Measurements from ENCODE around the gene SLX4IP. TPM values are rescaled to one million over a fixed set of nuclear protein-coding genes. Genes with fewer than 3 reads are reported as not detected.
"Not testable (repeated sequence)": the region's sequence is repeated elsewhere in the genome, so short reads cannot be mapped to it uniquely, and the experiment has no call there.

Gene SLX4IP
- total RNA-seq, 1 donor from 2014 or later = 4.6 TPM

GRCh38 chr20:10578607-10579006, 143.5 kb downstream of the SLX4IP start:
- intact Hi-C loops (cut with DNase I) = no loop called here
- DNase-seq (ENCODE audit: low spot score) (no peak), ATAC-seq (no peak)

DNA sequence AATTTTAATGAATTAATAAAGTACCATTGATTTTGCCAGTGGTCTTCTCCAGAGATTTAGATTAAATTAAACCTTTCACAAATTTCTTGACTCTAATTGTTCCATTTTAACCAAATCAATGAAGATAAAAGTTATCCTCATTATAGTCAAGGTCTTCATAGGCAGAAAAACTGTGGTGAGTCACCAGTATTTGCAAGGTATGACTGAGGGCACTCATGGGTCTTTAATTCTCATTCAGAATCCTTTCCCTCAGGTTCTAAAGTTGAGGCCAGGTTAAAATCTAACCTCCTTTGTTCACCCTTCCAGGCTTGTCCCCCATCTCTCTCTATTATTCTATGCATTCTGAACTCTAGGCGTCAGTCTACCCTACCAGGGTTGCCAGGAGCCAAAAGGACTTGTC, 144.8 kb downstream of the SLX4IP start:
- no peak for DNase-seq (ENCODE audit: low spot score)
- ATAC-seq = no peak
- intact Hi-C loops (cut with DNase I) = no loop called here

GRCh38 chr20:10580700-10581099, 145.6 kb downstream of the SLX4IP start:
- no peak for ATAC-seq
- DNase-seq (ENCODE audit: low spot score) = no peak
- intact Hi-C loops (cut with DNase I) = no loop called here

DNA sequence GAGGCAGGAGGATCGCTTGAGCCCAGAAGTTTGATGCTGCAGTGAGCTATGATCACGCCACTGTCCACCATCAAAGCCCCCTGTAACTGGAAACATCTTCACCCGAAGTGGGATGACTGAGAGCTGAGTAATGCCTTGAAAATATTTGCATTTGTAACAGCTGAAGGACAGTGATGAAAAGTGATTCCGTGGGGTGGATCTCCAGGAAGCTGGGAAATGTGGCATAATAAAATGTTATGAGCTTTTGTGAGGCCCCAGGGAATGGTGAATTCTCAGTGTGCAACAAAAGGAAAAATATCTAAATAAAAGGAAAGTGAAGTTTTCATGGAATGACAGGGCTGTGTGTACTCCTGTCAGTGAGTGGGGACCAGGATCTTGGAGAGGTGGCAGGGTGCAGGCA, 146.7 kb downstream of the SLX4IP start:
- DNase-seq (ENCODE audit: low spot score) = no peak
- intact Hi-C loops (cut with DNase I) = no loop called here
- no peak for ATAC-seq

- intact Hi-C loops (cut with DNase I) = no loop called here
- no peak for ATAC-seq
Measured at GRCh38 chr20:10584371-10584770, 149.3 kb downstream of the SLX4IP start.

DNA sequence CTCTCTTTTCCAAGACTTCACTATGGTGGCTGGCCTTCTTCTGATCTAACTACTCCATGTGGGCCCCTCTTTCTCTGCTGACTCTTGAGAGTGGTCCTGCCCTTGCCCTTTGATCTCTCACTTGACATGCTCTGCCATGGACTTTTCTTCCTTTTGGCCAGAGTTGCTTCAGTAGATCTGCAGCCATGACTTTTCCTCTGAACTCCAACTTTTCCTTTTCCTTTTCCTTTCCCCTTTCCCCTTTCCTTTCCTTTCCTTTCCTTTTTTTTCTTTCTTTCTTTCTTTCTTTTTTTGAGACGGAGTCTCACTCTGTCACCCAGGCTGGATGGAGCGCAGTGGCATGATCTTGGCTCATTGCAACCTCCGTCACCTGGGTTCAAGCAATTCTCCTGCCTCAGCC, 150.2 kb downstream of the SLX4IP start:
- DNase-seq (ENCODE audit: low spot score) = no peak
- ATAC-seq = no peak
- intact Hi-C loops (cut with DNase I) = no loop called here

More at GRCh38 chr20:10584371-10584770, 149.3 kb downstream of the SLX4IP start:
- no peak for DNase-seq (ENCODE audit: low spot score)

- ATAC-seq (no peak), DNase-seq (ENCODE audit: low spot score) (no peak)
- intact Hi-C loops (cut with DNase I) = no loop called here
Measured at GRCh38 chr20:10586296-10586695, 151.2 kb downstream of the SLX4IP start.

DNA sequence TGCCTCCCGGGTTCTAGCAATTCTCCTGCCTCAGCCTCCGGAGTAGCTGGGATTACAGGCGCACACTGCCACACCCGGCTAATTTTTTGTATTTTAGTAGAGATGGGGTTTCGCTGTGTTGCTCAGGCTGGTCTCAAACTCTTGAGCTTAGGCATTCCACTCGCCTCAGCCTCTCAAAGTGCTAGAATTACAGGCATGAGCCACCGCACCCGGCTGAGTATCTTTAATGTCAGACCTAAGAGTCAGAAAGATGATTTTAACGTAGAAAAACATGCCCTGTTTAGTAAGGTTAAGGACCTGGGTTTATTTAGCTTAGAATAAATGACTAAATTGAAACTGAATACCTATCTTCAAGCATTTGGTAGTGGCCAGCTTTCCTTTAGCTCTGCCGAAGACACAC, 155.3 kb downstream of the SLX4IP start:
- DNase-seq (ENCODE audit: low spot score); intact Hi-C loops (cut with DNase I); ATAC-seq: not testable (repeated sequence)

DNA sequence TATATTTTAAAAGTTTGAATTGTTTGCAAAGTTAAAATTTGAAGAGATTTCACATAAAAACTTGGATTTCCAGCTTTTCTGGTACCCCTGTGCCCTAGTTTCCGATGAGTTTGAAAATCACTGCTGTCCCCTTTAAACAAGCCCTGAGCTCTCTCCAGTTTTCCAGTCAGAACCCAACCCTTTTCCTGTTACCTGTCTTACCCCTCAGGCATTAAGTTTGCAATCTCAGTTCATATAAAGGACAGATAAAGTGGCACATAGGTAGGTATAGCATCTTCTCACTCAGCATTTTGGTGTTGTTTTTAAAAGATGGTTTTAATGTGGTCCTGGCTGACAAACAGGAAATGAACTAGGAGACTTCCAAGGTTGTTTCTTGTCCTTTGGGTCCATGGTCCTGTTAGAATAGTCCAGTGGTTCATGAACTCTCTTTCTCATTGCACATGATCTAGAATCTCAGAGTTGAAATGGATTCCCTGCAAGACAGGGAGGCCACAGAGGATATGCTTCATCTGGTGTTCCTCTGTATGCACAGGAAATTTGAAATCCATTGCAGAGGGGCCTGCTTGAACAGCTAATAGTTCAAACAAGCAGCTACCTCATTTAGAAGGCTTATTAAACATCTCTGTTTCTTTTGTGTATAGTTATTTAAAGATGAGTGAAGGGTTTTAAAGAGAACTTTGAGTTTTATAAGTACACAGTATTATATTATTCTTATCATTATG, 156.0 kb downstream of the SLX4IP start:
- intact Hi-C loops (cut with DNase I) = no loop called here
- no peak for DNase-seq (ENCODE audit: low spot score)
- peak; percentile 7 for ATAC-seq

- DNase-seq (ENCODE audit: low spot score) (no peak), ATAC-seq (peak; percentile 76)
- intact Hi-C loops (cut with DNase I) = no loop called here
Measured at GRCh38 chr20:10591946-10592521, 156.9 kb downstream of the SLX4IP start.

DNA sequence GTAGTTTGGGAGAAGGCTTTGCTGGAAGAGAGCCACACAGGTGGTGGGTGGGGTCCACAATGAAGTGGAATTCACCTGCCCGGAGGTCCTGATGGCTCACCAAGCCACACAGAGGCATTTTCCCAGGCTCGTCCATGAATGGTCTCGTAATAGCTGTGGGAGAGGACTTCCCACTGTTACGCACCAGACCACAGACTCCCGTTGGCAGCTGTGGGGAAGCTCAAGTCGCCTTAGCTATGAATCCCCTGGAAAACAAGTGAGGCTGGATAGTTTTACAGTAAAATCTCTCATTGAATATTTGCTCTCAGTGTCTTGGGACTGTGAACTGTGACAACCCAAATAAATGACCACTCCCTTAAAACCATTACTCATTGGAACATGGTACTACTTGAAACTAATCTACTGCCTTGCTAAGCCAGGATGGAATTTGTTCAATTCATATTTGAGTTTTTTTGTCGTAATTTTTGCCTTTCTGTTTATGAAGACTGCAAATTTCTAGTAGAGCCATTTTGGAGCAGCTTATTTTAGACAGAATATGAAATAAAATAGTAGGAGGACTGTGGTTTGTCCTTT, 159.3 kb downstream of the SLX4IP start:
- ATAC-seq (no peak), DNase-seq (ENCODE audit: low spot score) (no peak)
- intact Hi-C loops (cut with DNase I) = no loop called here

GRCh38 chr20:10595266-10595665, 160.2 kb downstream of the SLX4IP start:
- DNase-seq (ENCODE audit: low spot score) (no peak), ATAC-seq (no peak)
- intact Hi-C loops (cut with DNase I) = no loop called here

DNA sequence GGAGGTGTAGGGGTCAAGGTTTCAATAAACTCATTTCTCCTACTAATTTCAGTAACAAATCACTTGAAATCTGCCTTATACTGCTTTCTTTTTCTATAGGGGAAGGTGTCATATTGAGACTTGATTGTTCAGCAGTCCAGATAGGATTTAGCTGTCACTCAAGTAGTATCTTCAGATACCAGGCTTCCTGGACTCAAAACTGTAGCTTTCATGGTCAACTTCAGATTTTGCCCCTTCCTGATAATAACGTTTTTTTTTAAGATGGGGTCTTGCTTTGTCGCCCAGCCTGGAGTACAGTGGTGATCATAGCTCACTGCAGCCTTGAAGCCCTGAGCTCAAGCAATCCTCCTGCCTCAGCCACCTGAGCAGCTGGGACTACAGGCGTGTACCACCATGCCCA, 160.9 kb downstream of the SLX4IP start:
- intact Hi-C loops (cut with DNase I) = no loop called here
- no peak for ATAC-seq
- DNase-seq (ENCODE audit: low spot score) = no peak

DNA sequence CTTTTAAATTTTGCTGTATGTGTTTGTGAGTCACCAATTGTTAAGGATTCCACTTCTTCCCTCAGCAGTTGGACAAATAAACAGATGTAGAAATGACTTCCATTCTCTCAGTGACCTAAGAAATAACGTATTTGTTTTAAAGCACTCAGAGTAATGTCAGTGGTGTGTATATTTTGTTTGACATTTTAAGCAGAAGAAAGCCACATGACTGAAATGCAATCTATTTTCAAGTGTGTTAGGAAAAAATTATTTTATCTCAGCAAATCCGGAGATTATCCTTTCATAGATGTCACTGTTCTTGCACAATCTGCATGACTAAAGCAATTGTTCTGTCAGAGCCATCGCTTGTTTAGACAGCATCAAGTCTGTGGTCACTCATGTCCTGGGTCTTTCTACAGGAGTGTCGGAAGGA, 161.6 kb downstream of the SLX4IP start:
- ATAC-seq = peak; percentile 86
- no peak for DNase-seq (ENCODE audit: low spot score)
- intact Hi-C loops (cut with DNase I) = no loop called here

DNA sequence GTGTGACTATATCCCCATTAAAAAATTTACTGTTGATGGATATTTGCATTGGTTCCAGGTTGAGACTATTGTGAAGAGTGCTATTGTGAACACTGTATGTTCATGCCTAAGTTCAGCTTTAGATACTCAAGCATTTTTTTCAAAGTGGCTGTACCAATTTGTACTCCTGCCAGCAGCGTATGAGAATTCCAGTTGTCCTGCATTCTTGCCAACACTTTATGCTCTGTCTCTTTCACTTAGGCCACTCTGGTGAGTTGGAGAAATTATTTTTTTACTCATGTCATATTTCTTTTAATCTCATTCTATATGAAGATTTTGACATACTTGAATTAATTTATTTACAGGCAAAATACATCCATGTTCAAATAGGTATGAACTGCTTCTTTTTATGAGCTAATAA, 162.5 kb downstream of the SLX4IP start:
- intact Hi-C loops (cut with DNase I) = no loop called here
- ATAC-seq = no peak

GRCh38 chr20:10602221-10602871, 167.2 kb downstream of the SLX4IP start:
- intact Hi-C loops (cut with DNase I) = no loop called here
- ATAC-seq (no peak), DNase-seq (ENCODE audit: low spot score) (no peak)

More for the DNA sequence above, 162.5 kb downstream of the SLX4IP start:
- no peak for DNase-seq (ENCODE audit: low spot score)

- intact Hi-C loops (cut with DNase I) = no loop called here
- DNase-seq (ENCODE audit: low spot score) (no peak), ATAC-seq (no peak)
Measured at GRCh38 chr20:10603378-10603777, 168.3 kb downstream of the SLX4IP start.

- intact Hi-C loops (cut with DNase I) = no loop called here
- DNase-seq (ENCODE audit: low spot score) = peak; percentile 67
- peak; percentile 97 for ATAC-seq
Measured at GRCh38 chr20:10603971-10604864, 169.1 kb downstream of the SLX4IP start.

DNA sequence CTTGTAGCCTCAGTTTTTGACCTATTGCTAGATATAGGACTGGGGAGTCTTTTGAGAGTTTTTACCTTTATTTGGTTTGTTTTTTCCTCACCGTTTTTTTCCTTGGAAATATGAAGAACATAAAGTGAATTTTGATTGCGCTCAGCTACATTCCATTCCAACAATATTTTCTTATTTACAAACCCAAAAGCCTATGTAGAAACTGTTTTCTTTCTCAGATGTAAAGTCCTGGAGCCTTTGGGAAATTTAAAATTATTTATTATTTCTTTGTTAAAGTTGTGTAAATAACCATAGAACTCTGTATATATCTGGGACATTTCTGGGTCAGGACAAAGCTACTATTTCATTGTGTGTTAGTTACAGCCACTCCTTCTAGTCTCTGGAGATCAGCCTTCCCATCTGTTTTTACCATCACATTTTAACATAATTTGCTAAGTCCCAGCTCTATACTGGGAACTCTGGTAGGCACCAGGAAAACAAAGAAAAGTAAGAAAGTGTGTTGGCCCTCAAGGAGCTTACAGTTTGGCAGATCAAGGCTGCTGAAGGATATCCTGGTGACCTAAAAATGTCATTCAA, 169.8 kb downstream of the SLX4IP start:
- intact Hi-C loops (cut with DNase I) = no loop called here
- ATAC-seq = peak; percentile 50
- DNase-seq (ENCODE audit: low spot score) = no peak
